SK-N-SH (cell line): ENCODE results near the gene PKNOX2. TPM values are rescaled to one million over a fixed set of nuclear protein-coding genes. Genes with fewer than 3 reads are reported as not detected.

ENCODE experiments used
- CTCF ChIA-PET: fragments of 300-600, 350-600 bp; formaldehyde crosslinking; extraction: SDS; loops from one replicate; lab custom pipeline; 2021; lab: Yijun Ruan, JAX
- POLR2A ChIA-PET: fragments of 350-600 bp; sonication (Branson Sonifier 250); formaldehyde crosslinking; extraction: SDS; loops from one replicate; lab custom pipeline; 2020; ENCODE audit warnings: antibody characterized with exemption, inconsistent platforms; lab: Yijun Ruan, JAX
- DNase-seq: peaks from one replicate; pipeline ENCODE4 v3.0.0; 2012
- H2AFZ ChIP-seq: fragments of 200-600 bp; sonication (generic); 2 replicates; pipeline ENCODE4 v1.8.1; 2016; ENCODE audit warnings: antibody characterized with exemption, mild to moderate bottlenecking, low read depth
- H3F3A ChIP-seq: fragments of 200-600 bp; sonication (generic); replicated peaks from 2 replicates; pipeline ENCODE3; 2016; ENCODE audit warnings: antibody characterized with exemption, mild to moderate bottlenecking; ENCODE audit not compliant: insufficient read depth
- H3K27ac ChIP-seq, 2 experiments: fragments of 200-500 bp in 1 of 2; fragments of 200-600 bp in 1 of 2; sonication (Bioruptor generic) in 1 of 2; sonication (generic), shearing (Covaris generic) in 1 of 2; 2 replicates each; pipeline versions ENCODE4 v1.5.1 to v1.6.1; 2014 to 2016; ENCODE audit warnings: low read depth in 2 of 2, inconsistent platforms in 1 of 2, low read length in 1 of 2, mild to moderate bottlenecking in 1 of 2, mixed read lengths in 1 of 2
- H3K27me3 ChIP-seq: fragments of 200-600 bp; sonication (generic), shearing (Covaris generic); 2 replicates; pipeline ENCODE4 v1.6.1; 2016; ENCODE audit warnings: mixed run types; ENCODE audit not compliant: insufficient read depth
- H3K36me3 ChIP-seq, 2 experiments: fragments of 200-500 bp in 1 of 2; fragments of 200-600 bp in 1 of 2; sonication (Bioruptor generic) in 1 of 2; sonication (generic) in 1 of 2; replicated peaks in 1 of 2; 2 replicates each; pipeline versions ENCODE3 to v1.5.1; 2014 to 2016; ENCODE audit warnings: low read length in 1 of 2, mild to moderate bottlenecking in 1 of 2; ENCODE audit not compliant: insufficient read depth in 2 of 2, control insufficient read depth in 1 of 2
- H3K4me1 ChIP-seq, 2 experiments: fragments of 200-500 bp in 1 of 2; fragments of 200-600 bp in 1 of 2; sonication (Bioruptor generic) in 1 of 2; sonication (generic), shearing (Covaris generic) in 1 of 2; 2 replicates each; pipeline versions ENCODE4 v1.5.1 to v1.6.1; 2014 to 2016; ENCODE audit warnings: low read depth in 1 of 2, low read length in 1 of 2, mixed run types in 1 of 2; ENCODE audit not compliant: insufficient read depth in 2 of 2, control insufficient read depth in 1 of 2
- H3K4me2 ChIP-seq: fragments of 200-600 bp; sonication (generic), shearing (Covaris generic); 2 replicates; pipeline ENCODE4 v1.6.1; 2017; ENCODE audit warnings: mixed run types
- H3K4me3 ChIP-seq, 2 experiments: fragments of 200-500 bp in 1 of 2; fragments of 200-600 bp in 1 of 2; sonication (Bioruptor generic) in 1 of 2; sonication (generic), shearing (Covaris generic) in 1 of 2; 2 replicates each; pipeline versions ENCODE4 v1.5.1 to v1.8.1; 2014 to 2016; ENCODE audit warnings: low read depth in 2 of 2, inconsistent platforms in 1 of 2, low read length in 1 of 2, mild to moderate bottlenecking in 1 of 2, mixed read lengths in 1 of 2, moderate library complexity in 1 of 2
- H3K79me2 ChIP-seq: fragments of 200-600 bp; sonication (generic); 2 replicates; pipeline ENCODE4 v1.8.1; 2017; ENCODE audit warnings: mild to moderate bottlenecking; ENCODE audit not compliant: insufficient read depth
- H3K9ac ChIP-seq: fragments of 200-600 bp; sonication (generic); 2 replicates; pipeline ENCODE4 v1.6.1; 2017; ENCODE audit warnings: mixed run types
- H3K9me2 ChIP-seq: fragments of 200-600 bp; sonication (generic); 2 replicates; pipeline ENCODE4 v1.6.1; 2017; ENCODE audit warnings: mixed run types
- H3K9me3 ChIP-seq: fragments of 200-600 bp; sonication (generic); 2 replicates; pipeline ENCODE4 v1.6.1; 2017; ENCODE audit warnings: mixed run types, mild to moderate bottlenecking, moderate library complexity
- H4K20me1 ChIP-seq: fragments of 200-600 bp; sonication (generic); 2 replicates; pipeline ENCODE4 v1.6.1; 2017; ENCODE audit warnings: mild to moderate bottlenecking, mixed run types; ENCODE audit not compliant: insufficient read depth
- FOXM1 ChIP-seq: IDR thresholded peaks from 2 replicates; pipeline ENCODE4 v1.4.0; 2012; ENCODE audit warnings: low read depth, mild to moderate bottlenecking
- GABPA ChIP-seq: IDR thresholded peaks from 2 replicates; pipeline ENCODE4 v1.4.0; 2012; ENCODE audit warnings: low read depth, mild to moderate bottlenecking
- GATA2 ChIP-seq: sonication (generic); formaldehyde crosslinking; IDR thresholded peaks from 2 replicates; pipeline ENCODE4 v1.5.0; 2020; ENCODE audit warnings: mild to moderate bottlenecking, missing genetic modification reagents
- NFIC ChIP-seq: IDR thresholded peaks from 2 replicates; pipeline ENCODE4 v1.4.0; 2012; ENCODE audit warnings: borderline replicate concordance
- NRF1 ChIP-seq: IDR thresholded peaks from 2 replicates; pipeline ENCODE4 v1.6.1; 2012; ENCODE audit warnings: low read depth, mild to moderate bottlenecking, low read length
- SMC3 ChIP-seq: IDR thresholded peaks from 2 replicates; pipeline ENCODE4 v1.6.1; 2012; ENCODE audit warnings: low read depth, low read length, improper control_type of control experiment
- USF2 ChIP-seq: fragments of 150-350 bp; IDR thresholded peaks from 2 replicates; pipeline ENCODE4 v1.6.1; 2017; ENCODE audit warnings: antibody characterized with exemption, low read length, low read depth, borderline replicate concordance
- WGBS: methylation state at CpG from one replicate; pipeline ENCODE4 v1.1.6; 2017; ENCODE audit warnings: low lambda C conversion rate; 5-methylcytosine and 5-hydroxymethylcytosine counted together
- polyA plus RNA-seq, 3 experiments: library from polyadenylated mRNA; depleted of rRNA; stranded (reverse); fragments of >200 nt; gene quantifications; 2 replicates each; pipeline ENCODE4 v1.2.3, GENCODE V29; 2012
- TF ChIP-seq, protein P1 (sequence below): IDR thresholded peaks from 2 replicates; pipeline ENCODE4 v1.4.0; 2012; ENCODE audit warnings: low read depth

The PKNOX2 gene
- polyA plus RNA-seq, 1 of the 3 experiments (the other 2 are of a cell fraction), result 0.02 TPM

DNA sequence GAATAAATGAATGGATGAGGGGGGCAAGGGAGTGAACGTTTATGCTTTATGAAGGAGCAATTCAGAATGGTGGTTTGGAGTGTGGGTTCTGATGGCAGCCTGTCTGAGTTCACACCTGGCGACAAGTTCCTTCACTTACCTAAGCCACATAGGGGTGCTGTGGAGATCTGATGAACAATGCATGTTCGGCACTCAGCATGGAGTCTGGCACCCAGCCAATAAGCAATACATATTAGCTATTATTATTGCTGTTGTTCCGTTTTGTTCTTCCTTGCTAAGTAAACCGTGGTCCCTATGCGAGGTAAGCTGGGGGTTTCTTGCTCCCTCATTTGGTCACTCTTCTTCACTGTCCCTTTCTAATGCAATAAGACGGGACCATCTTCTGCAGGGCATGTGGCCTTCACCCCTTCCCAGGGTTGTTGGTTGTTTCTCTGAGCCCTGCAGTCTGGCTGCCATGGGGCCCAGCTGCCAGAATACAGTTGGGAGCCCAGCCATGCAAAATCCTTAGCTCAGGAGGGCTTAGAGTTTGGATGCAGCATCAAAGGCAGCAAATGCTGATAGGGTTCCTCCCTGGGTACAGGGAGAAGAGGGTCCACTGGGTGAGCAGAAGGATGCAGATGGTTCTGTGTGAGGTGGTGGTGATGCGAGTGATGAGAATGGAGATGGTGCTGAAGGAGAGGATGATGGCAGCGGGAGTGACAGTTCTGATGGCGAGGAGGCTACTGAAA, 6.4 kb upstream of the PKNOX2 start:
- Histone ChIP-seq H3K9me3 (no peaks in the 10 kb centered on the region), H3K27ac (no peak overlapping the region), H3K4me2 (no peak overlapping the region), H3K4me3 (no peak overlapping the region), H3K36me3 (no peaks in the 10 kb centered on the region), H3K27me3 (no peaks in the 10 kb centered on the region; the same call in 1 of the 2 replicates), H3K9ac (no peak overlapping the region), H2AFZ (no peak overlapping the region), H3K9me2 (no peaks in the 10 kb centered on the region), H3K79me2 (no peaks in the 10 kb centered on the region), H3K4me1 (peaks cover 0 to 8% of the 10 kb centered on the region in 2 experiments; a peak in 1 of 4 replicates), H4K20me1 (no peaks in the 10 kb centered on the region), H3F3A (no peaks in the 10 kb centered on the region)
- DNase-seq, result no peak
- ChIA-PET CTCF (interaction anchor here (1.0 to 5.1 kb wide), 5 partner anchors 10 to 247 kb away, joined by 3 to 44 read pairs (median 5); no protein-coding TSS in a partner anchor), POLR2A (no interaction called here)
- 77% methylated on average over 10 of the region's 10 CpGs for WGBS
- TF ChIP-seq NFIC (no peak), USF2 (no peak)

GRCh38 chr11:125162743-125163142, 1.8 kb upstream of the PKNOX2 start:
- Histone ChIP-seq H3K9me2 (no peaks in the 10 kb centered on the region), H4K20me1 (no peaks in the 10 kb centered on the region)
- TF ChIP-seq SMC3 (no peak), USF2 (no peak), NRF1 (no peak), GABPA (no peak), GATA2 (CRISPR knock-in tag) (no peak), FOXM1 (no peak)
- TF ChIP-seq, protein P1, sequence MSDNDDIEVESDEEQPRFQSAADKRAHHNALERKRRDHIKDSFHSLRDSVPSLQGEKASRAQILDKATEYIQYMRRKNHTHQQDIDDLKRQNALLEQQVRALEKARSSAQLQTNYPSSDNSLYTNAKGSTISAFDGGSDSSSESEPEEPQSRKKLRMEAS, result no peak
- TF ChIP-seq, all 33 proteins: peak for 0
- H3K4me2 ChIP-seq, result no peak overlapping the region
- no peaks in the 10 kb centered on the region for H3K79me2 ChIP-seq
- H3K27me3 ChIP-seq, result peaks cover 6% of the 10 kb centered on the region
- CTCF ChIA-PET, result interaction anchor here (0.8 to 4.7 kb wide), 11 partner anchors 9 to 270 kb away, joined by 3 to 66 read pairs (median 4); no protein-coding TSS in a partner anchor
- H3F3A ChIP-seq, result no peaks in the 10 kb centered on the region
- no peak overlapping the region for H3K9ac ChIP-seq
- H3K36me3 ChIP-seq, result no peaks in the 10 kb centered on the region
- POLR2A ChIA-PET, result interaction anchor here (0.8 kb wide), 1 partner anchor 51 kb away, joined by 3 read pairs; the partner anchor contains the start of gene TMEM218
- WGBS, result 57% methylated on average over 4 of the region's 4 CpGs
- H3K9me3 ChIP-seq, result no peaks in the 10 kb centered on the region
- no peak overlapping the region for H3K27ac ChIP-seq
- no peak for DNase-seq
- peaks cover 0 to 7% of the 10 kb centered on the region in 2 experiments; a peak in 1 of 4 replicates for H3K4me1 ChIP-seq
- no peak overlapping the region for H3K4me3 ChIP-seq
- no peak overlapping the region for H2AFZ ChIP-seq
